ENCODE measurements around the gene C2CD4B.

GRCh38 chr15:62171882-62172281, 6.8 kb upstream of the C2CD4B start:
- TF ChIP-seq CTCF (IDR thresholded peaks at IDR 0.05) (no peak), POLR2A (IDR thresholded peaks at IDR 0.05) (no peak)

Data from thyroid gland (tissue), 4 donors.